AG04450 (cell line): ENCODE data around the gene HIKESHI. TPM values are rescaled to one million over a fixed set of nuclear protein-coding genes. Genes with fewer than 3 reads are reported as not detected.

Source experiments
- CTCF ChIA-PET: fragments of 300-600, 350-600 bp; formaldehyde crosslinking; extraction: SDS; loops from one replicate; lab custom pipeline; 2022; ENCODE audit warnings: antibody characterized with exemption, inconsistent platforms; lab: Charles Lee
- POLR2A ChIA-PET: fragments of 350-600 bp; formaldehyde crosslinking; extraction: SDS; loops from one replicate; lab custom pipeline; 2021; ENCODE audit warnings: antibody characterized with exemption, inconsistent platforms; lab: Yijun Ruan, JAX
- DNase-seq: peaks from one replicate; pipeline ENCODE4 v3.0.0-alpha.2; 2011; ENCODE audit warnings: low read depth, low spot score
- H3K27ac ChIP-seq: one replicate; pipeline ENCODE4 v1.5.1; 2012; ENCODE audit warnings: low read depth, low read length, control low read depth
- H3K27me3 ChIP-seq: one replicate; pipeline ENCODE4 v1.6.0; 2012; ENCODE audit warnings: low read length; ENCODE audit not compliant: control insufficient read depth, insufficient read depth
- H3K4me3 ChIP-seq: 2 replicates; pipeline ENCODE4 v1.5.1; 2011; ENCODE audit warnings: mild to moderate bottlenecking, low read depth, low read length, control low read depth
- H3K9me3 ChIP-seq: 2 replicates; pipeline ENCODE4 v1.5.1; 2012; ENCODE audit warnings: low read length; ENCODE audit not compliant: control insufficient read depth, insufficient read depth
- CTCF ChIP-seq: IDR thresholded peaks from 2 replicates; pipeline ENCODE4 v1.5.1; 2011; ENCODE audit warnings: low read depth, low read length, control low read depth, inconsistent platforms
- polyA plus RNA-seq: library from polyadenylated mRNA; depleted of rRNA; stranded (reverse); fragments of >200 nt; gene quantifications from 2 replicates; pipeline ENCODE4 v1.2.3, GENCODE V29; 2011

HIKESHI gene
- polyA plus RNA-seq, 1 experiment, result 129 TPM

- no peak overlapping the region for H3K27ac ChIP-seq
- H3K27me3 ChIP-seq, result no peaks in the 10 kb centered on the region
- H3K4me3 ChIP-seq, result no peak overlapping the region
- TF ChIP-seq CTCF, result no peak
- CTCF ChIA-PET, result interaction anchor here (0.6 kb wide), 1 partner anchor 1019 kb away, joined by 3 read pairs; no protein-coding TSS in a partner anchor
- POLR2A ChIA-PET, result no interaction called here
- H3K9me3 ChIP-seq, result no peaks in the 10 kb centered on the region
- DNase-seq, result no peak
Observed at GRCh38 chr11:86313793-86314192, 11.8 kb downstream of the HIKESHI start.

GRCh38 chr11:86314636-86315035 is 12.6 kb downstream of the HIKESHI start:
- ChIA-PET POLR2A (interaction anchor here (0.9 kb wide), 1 partner anchor 12 kb away, joined by 3 read pairs; no protein-coding TSS in a partner anchor), CTCF (interaction anchor here (1.1 kb wide), 1 partner anchor 47 kb away, joined by 4 read pairs; no protein-coding TSS in a partner anchor)
- no peaks in the 10 kb centered on the region for H3K27me3 ChIP-seq
- DNase-seq, result no peak
- no peak overlapping the region for H3K27ac ChIP-seq
- TF ChIP-seq CTCF, result no peak
- no peak overlapping the region for H3K4me3 ChIP-seq
- H3K9me3 ChIP-seq, result no peaks in the 10 kb centered on the region

GRCh38 chr11:86335131-86335767 is 33.2 kb downstream of the HIKESHI start:
- Histone ChIP-seq H3K9me3 (no peaks in the 10 kb centered on the region; the same call in 1 of the 2 replicates), H3K4me3 (no peak overlapping the region), H3K27me3 (no peaks in the 10 kb centered on the region), H3K27ac (no peak overlapping the region)
- DNase-seq, result no peak
- ChIA-PET POLR2A (interaction anchor here (0.8 kb wide), 1 partner anchor 91 kb away, joined by 5 read pairs; the partner anchor contains the start of gene EED), CTCF (no interaction called here)
- no peak for TF ChIP-seq CTCF

GRCh38 chr11:86337227-86337626 is 35.2 kb downstream of the HIKESHI start:
- H3K27ac ChIP-seq, result no peak overlapping the region
- DNase-seq, result no peak
- no peak for TF ChIP-seq CTCF
- no peaks in the 10 kb centered on the region for H3K27me3 ChIP-seq
- POLR2A ChIA-PET, result no interaction called here
- H3K4me3 ChIP-seq, result no peak overlapping the region
- CTCF ChIA-PET, result interaction anchor here (1.1 kb wide), 1 partner anchor 482 kb away, joined by 4 read pairs; the partner anchor contains the start of gene CCDC83
- no peaks in the 10 kb centered on the region; the same call in 1 of the 2 replicates for H3K9me3 ChIP-seq

- CTCF ChIA-PET, result interaction anchor here (1.5 kb wide), 1 partner anchor 19 kb away, joined by 3 read pairs; no protein-coding TSS in a partner anchor
- no peaks in the 10 kb centered on the region; the same call in 1 of the 2 replicates for H3K9me3 ChIP-seq
- no peak for TF ChIP-seq CTCF
- no peaks in the 10 kb centered on the region for H3K27me3 ChIP-seq
- no peak overlapping the region for H3K4me3 ChIP-seq
- no peak overlapping the region for H3K27ac ChIP-seq
- no peak for DNase-seq
- POLR2A ChIA-PET, result interaction anchor here (0.6 kb wide), 1 partner anchor 738 kb away, joined by 4 read pairs; no protein-coding TSS in a partner anchor
Observed at GRCh38 chr11:86341382-86341781, 39.3 kb downstream of the HIKESHI start.
